AG09319 (cell line): ENCODE measurements around the gene KLHL29.

Source experiments
- DNase-seq: peaks from one replicate; pipeline ENCODE4 v3.0.0-alpha.2; 2010; ENCODE audit warnings: low read depth; ENCODE audit errors: extremely low read depth
- TF ChIP-seq, protein P1 (sequence below): IDR thresholded peaks from 2 replicates; pipeline ENCODE4 v1.5.1; 2011; ENCODE audit warnings: low read depth, mild to moderate bottlenecking, inconsistent platforms, low read length, moderate library complexity

Gene KLHL29

DNA sequence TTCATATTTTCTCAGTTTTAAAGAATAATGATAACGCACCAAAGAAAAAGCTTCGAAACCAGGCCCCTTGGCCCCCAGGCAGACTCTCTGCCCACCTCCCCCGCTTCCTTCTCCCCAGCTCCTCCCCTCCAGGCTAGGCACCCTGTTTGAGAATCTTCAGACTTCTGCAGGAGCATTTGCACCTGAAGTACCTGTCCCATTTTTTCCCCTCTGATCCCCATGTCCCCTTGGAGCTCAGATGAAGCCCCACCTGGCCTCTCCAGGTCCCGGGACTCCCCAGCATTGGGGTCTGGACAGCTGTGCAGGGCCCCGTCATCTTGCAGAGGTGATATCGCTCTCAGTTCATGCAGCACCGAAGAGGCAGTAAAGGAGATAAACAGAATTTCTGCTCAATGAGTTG, 35.5 kb upstream of the KLHL29 start:
- no peak for DNase-seq
- TF ChIP-seq, protein P1, sequence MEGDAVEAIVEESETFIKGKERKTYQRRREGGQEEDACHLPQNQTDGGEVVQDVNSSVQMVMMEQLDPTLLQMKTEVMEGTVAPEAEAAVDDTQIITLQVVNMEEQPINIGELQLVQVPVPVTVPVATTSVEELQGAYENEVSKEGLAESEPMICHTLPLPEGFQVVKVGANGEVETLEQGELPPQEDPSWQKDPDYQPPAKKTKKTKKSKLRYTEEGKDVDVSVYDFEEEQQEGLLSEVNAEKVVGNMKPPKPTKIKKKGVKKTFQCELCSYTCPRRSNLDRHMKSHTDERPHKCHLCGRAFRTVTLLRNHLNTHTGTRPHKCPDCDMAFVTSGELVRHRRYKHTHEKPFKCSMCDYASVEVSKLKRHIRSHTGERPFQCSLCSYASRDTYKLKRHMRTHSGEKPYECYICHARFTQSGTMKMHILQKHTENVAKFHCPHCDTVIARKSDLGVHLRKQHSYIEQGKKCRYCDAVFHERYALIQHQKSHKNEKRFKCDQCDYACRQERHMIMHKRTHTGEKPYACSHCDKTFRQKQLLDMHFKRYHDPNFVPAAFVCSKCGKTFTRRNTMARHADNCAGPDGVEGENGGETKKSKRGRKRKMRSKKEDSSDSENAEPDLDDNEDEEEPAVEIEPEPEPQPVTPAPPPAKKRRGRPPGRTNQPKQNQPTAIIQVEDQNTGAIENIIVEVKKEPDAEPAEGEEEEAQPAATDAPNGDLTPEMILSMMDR = no peak

DNA sequence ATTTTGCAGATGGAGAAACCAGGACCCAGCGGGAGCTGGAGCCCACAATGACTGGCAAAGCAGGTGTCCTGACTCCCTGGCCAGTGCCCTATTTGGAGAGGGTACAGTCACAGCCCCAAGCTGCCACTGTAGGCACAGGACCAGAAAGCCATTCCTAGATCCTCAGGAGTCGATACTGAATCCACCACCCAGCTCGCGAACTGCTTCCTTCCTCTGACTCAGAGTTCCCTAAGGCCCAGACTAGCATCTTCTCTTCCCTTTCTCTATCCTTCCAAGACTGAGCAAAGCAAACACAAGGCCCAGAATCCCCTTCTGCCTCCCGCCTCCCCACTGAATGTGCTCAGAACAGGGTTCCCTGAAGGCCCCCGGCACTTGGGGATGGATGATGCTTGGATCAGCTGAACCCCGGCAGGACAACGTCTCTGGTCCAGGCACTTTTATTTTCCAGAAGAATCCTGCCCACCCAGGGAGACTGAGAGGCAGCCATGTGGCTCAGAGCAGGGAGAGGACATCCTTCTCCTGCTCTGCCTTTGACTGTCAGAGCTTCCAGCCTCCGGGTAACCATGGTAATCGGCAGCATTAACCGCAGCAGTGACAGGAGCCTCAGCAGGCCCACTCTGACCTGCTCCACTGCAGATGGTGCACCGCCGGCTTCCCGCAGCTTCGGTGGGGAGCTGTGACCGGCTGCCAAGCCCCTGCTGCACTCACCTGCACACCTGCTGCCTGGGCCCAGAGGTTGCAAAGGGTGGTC, 34.8 kb upstream of the KLHL29 start:
- TF ChIP-seq, protein P1 = no peak
- DNase-seq = no peak

DNA sequence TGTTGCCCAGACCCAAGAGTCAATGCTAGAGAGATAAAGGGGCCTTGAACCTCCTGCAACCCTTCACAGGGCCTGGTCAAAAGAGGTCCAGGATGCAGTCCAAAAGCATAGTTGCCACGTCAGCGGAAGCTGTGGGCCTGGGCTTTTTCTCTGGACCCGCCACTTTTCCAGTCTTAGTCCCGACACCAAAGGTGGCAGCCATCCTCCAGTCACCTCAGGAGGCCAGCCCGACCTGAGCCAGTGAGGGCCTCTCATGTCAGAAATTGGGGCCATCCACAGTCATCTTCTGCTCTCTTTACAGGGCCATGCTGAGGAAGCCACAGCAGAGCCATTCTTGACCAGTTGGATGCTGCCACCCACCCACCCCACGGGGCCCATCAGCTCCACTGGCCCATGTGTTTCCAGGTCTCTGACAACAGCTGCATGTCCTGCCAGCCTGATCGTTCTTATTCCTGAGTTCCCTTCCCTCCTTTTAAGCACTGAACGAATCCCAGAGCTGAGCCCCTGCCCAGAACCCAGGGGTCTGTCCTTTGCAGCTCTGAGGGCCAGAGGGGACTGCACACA, 34.1 kb upstream of the KLHL29 start:
- TF ChIP-seq, protein P1 = no peak
- no peak for DNase-seq

DNA sequence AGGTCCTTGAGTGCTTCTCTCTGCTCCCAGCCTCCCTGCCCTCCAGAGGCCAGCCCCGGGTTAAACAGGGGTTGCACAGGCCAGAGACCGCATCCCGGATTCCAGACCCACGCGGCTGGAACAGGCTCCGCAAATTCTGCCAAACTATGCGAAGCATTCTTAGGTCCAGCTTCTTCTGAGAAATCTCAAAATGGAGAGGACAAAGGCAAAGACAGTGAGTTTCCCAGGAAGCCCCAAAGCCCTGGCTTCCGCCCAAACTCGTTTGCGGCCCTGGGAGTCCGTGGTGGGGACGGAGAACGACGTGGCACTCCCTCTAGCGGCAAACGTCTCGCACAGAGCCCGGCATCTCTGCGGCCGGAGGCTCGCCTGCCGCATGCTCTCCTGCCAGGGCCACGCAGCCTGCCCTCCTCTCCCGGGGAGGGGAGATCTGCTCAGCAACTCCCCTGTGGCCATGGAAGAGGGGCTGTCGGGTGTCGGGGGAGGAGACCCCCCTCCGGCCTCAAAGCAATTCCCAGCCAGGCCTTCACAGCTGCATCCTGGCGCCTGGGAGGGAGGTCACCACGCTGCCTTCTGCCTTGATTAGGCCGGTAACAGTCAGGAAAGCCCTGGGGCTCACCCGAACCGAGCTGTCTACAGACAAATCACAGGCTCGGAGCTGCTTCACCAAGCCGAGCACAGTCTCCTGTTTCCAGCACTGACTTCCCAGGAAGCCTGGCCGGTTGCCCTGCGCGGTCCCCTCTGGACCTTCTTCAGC, 33.4 kb upstream of the KLHL29 start:
- TF ChIP-seq, protein P1 = peak; percentile 90
- peak; percentile 37 for DNase-seq

DNA sequence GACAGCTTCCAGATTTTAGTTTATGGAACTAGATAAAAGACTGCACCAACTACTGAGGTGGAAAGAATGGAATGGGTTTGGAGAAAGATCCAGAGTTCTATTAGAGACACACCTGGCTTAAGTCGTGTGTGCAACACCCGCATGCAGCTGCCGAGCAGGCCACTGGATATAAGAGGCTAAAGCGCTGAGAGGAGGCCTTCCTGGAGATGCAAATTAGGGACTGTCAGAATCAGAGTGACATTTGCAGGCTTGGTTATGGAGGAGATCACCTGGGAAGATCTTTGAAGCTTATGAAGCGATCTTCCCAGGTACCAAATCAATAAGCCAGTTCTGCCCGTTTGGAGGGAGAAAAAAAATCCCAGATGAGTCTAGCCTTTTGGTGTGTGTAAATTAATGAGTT, 30.4 kb upstream of the KLHL29 start:
- no peak for DNase-seq
- TF ChIP-seq, protein P1 = no peak

DNA sequence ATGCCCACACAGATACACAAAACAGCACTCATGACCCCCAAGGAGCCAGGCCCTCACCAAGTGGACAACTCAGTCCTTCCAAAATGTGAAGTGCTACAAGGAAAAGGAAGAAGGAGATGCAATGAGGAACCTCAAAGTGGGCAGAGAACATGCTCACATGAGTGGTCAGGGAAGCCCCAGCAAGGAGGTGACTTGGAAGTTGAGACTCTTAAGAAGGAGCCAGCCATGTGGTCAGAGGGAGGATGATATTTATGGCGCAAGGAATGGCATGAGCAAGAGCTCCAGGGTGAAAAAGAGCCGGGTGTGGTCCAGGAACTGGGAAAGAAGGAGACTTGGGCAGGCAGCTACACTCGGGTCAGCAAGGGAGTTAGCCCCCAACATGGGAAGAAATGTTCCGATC, 30.0 kb upstream of the KLHL29 start:
- TF ChIP-seq, protein P1 = no peak
- DNase-seq = no peak

DNA sequence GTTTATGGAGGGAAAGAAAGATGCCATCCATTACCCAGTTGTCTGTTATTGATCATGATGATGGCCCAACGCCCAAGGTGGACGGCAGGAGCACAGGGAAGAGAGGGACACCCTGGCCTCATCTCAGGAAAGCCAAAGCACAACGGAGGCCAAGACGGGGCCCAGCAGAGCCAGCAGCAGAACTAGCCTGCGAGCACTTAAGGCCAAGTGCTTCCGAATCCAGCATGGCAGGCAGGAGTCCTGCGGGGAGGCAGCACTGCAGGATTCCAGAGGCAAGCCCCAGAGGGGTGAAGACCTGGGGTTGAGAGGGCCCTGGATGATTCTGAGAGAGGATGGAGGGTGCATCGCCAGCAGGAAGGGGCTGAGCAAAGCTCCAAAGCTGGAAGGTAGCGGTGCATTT, 28.3 kb upstream of the KLHL29 start:
- TF ChIP-seq, protein P1 = no peak
- DNase-seq = no peak
